Measurements from ENCODE around the gene KLHL3. TPM values are rescaled to one million over a fixed set of nuclear protein-coding genes. Genes with fewer than 3 reads are reported as not detected.

The KLHL3 gene
- total RNA-seq, 2 donors from 2014 or later, result 3.3 to 5.7 TPM

DNA sequence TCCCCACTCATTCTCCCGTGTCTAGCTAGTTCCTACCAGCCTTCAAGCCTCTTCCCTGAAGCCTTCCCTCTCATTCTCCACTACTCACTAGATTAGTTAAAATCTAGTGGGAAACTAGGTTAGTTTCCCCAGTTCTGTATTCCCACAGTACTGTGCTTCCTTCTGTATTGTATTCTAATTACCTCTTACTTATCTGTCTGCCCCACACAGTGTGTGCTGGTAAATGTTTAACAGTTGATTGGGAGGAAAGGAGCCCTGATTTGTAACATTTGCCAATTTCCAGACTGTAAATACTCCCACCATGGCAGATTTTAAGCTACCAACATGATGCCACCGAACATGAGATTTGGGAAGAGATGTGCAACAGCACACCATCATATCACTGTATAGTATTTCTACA, 8.3 kb downstream of the KLHL3 start:
- H3K9me3 ChIP-seq, result no peaks in the 10 kb centered on the region
- DNase-seq, result no peak
- intact Hi-C loops (cut with DNase I), result no loop called here

DNA sequence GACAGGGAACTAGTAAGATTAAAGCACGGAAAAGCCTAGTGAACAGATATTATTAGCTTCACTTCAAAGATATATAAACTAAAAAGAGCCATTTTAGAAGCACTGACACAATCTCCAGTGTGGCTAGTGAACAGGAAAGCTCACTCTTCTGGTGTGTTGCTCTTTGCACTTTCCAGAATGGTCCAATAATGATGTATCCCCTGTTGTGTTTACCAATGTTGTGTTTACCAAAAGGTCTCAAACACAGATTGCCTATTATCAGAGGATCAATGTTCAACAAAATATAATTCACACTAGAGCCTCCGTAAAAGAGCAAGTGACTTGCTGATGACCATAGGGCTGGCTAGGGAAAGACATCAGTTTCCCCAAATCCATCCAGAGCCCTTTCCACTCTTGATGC, 11.6 kb downstream of the KLHL3 start:
- intact Hi-C loops (cut with DNase I), result no loop called here

More for the DNA sequence above, 8.3 kb downstream of the KLHL3 start:
- Histone ChIP-seq H3K27me3 (no peaks in the 10 kb centered on the region), H3K4me3 (no peak overlapping the region), H3K27ac (no peak overlapping the region), H3K36me3 (replicated peaks in 1 of 2; ENCODE audit: insufficient read depth in 1 of 2, low read depth in 2 of 2) (no peaks in the 10 kb centered on the region), H3K4me1 (peaks cover 7% of the 10 kb centered on the region)
- no peak for TF ChIP-seq POLR2A (IDR thresholded peaks at IDR 0.05)
- TF ChIP-seq, protein P1, sequence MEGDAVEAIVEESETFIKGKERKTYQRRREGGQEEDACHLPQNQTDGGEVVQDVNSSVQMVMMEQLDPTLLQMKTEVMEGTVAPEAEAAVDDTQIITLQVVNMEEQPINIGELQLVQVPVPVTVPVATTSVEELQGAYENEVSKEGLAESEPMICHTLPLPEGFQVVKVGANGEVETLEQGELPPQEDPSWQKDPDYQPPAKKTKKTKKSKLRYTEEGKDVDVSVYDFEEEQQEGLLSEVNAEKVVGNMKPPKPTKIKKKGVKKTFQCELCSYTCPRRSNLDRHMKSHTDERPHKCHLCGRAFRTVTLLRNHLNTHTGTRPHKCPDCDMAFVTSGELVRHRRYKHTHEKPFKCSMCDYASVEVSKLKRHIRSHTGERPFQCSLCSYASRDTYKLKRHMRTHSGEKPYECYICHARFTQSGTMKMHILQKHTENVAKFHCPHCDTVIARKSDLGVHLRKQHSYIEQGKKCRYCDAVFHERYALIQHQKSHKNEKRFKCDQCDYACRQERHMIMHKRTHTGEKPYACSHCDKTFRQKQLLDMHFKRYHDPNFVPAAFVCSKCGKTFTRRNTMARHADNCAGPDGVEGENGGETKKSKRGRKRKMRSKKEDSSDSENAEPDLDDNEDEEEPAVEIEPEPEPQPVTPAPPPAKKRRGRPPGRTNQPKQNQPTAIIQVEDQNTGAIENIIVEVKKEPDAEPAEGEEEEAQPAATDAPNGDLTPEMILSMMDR (IDR thresholded peaks at IDR 0.05), result no peak
- no peak for ATAC-seq
- 43 to 61% methylated on average over 2 of the region's 2 CpGs for WGBS, 2 donors

DNA sequence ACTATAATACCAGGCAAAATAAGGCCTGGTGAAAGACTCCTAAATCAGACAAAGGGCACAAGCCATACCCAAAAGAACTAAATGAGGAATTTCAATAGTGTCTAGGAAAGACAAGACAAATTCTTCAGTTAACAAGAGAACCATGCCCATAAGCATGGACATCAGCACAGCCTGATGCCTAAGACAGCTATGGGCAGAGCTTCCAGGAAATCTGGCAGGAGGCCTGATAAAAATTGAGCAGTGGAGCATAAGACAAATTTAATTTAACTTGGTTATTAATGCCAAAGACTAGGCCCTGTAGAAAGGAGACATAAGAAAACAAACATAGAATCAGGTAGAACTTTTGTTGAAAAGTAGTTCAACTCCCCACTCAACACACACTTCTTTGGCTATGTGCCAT, 17.3 kb downstream of the KLHL3 start:
- intact Hi-C loops (cut with DNase I), result no loop called here
- no peak overlapping the region for H3K4me3 ChIP-seq
- no peak for ATAC-seq
- H3K4me1 ChIP-seq, result peaks cover 14% of the 10 kb centered on the region
- H3K27me3 ChIP-seq, result no peaks in the 10 kb centered on the region
- H3K9me3 ChIP-seq, result no peaks in the 10 kb centered on the region
- H3K27ac ChIP-seq, result no peak overlapping the region
- DNase-seq, result no peak
- TF ChIP-seq, protein P1 (IDR thresholded peaks at IDR 0.05), result no peak
- no peak for TF ChIP-seq POLR2A (IDR thresholded peaks at IDR 0.05)
- no peaks in the 10 kb centered on the region for H3K36me3 ChIP-seq (replicated peaks in 1 of 2; ENCODE audit: insufficient read depth in 1 of 2, low read depth in 2 of 2)

More for the DNA sequence above, 11.6 kb downstream of the KLHL3 start:
- 76 to 89% methylated on average over 2 of the region's 2 CpGs for WGBS, 2 donors
- Histone ChIP-seq H3K4me1 (peaks cover 11% of the 10 kb centered on the region), H3K36me3 (replicated peaks in 1 of 2; ENCODE audit: insufficient read depth in 1 of 2, low read depth in 2 of 2) (no peaks in the 10 kb centered on the region), H3K27me3 (no peaks in the 10 kb centered on the region), H3K4me3 (no peak overlapping the region), H3K9me3 (no peaks in the 10 kb centered on the region), H3K27ac (no peak overlapping the region)
- TF ChIP-seq POLR2A (IDR thresholded peaks at IDR 0.05), result no peak
- TF ChIP-seq, protein P1 (IDR thresholded peaks at IDR 0.05), result no peak
- ATAC-seq, result no peak
- DNase-seq, result no peak

DNA sequence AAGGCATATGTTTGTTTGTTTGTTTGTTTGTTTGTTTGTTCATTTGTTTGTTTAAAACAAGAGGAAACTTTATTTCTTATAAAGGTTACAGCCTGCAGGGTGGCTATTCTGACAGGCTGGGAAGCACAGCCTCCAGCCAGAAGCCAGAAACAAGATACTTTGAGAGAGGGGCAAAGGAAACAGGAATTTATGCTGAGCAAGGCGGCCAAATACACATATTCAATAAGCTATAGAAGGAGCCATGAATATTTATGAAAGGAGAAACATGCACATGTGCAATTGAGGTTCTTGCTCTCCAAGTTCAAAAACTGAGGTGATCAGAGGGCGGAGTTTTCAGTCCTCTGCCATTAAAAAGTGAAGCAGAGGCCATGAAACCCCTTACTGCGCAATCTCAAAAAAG, 19.6 kb downstream of the KLHL3 start:
- Histone ChIP-seq H3K9me3 (no peaks in the 10 kb centered on the region), H3K27me3 (no peaks in the 10 kb centered on the region), H3K4me1 (peaks cover 14% of the 10 kb centered on the region), H3K27ac (no peak overlapping the region), H3K36me3 (replicated peaks in 1 of 2; ENCODE audit: insufficient read depth in 1 of 2, low read depth in 2 of 2) (no peaks in the 10 kb centered on the region), H3K4me3 (no peak overlapping the region)
- intact Hi-C loops (cut with DNase I), result no loop called here
- no peak for DNase-seq
- TF ChIP-seq, protein P1 (IDR thresholded peaks at IDR 0.05), result no peak
- TF ChIP-seq POLR2A (IDR thresholded peaks at IDR 0.05), result no peak
- no peak for ATAC-seq
- WGBS, 2 donors, result 95 to 97% methylated on average over 3 of the region's 3 CpGs

DNA sequence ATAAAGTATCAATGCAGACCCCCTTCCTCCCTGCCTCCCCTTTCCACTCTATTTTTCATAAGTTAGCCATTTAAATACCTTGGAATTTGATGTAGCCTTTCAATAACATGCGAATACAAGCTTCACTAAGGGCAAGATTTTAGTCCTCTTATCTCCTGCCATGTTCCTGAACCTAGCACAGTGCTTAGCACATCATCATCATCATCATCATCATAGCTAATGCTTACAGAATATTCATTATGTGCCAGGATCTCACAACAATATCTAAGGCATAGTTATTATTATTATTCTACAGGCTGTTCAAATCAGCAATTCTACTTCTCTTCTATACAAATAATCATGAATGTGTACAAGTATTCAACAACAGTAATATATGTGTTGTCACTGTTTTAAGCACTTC, 20.4 kb downstream of the KLHL3 start:
- Histone ChIP-seq H3K27me3 (no peaks in the 10 kb centered on the region), H3K4me1 (peaks cover 14% of the 10 kb centered on the region), H3K36me3 (replicated peaks in 1 of 2; ENCODE audit: insufficient read depth in 1 of 2, low read depth in 2 of 2) (no peaks in the 10 kb centered on the region), H3K9me3 (no peaks in the 10 kb centered on the region), H3K4me3 (no peak overlapping the region), H3K27ac (no peak overlapping the region)
- no peak for TF ChIP-seq POLR2A (IDR thresholded peaks at IDR 0.05)
- TF ChIP-seq, protein P1 (IDR thresholded peaks at IDR 0.05), result no peak
- 94 to 97% methylated on average over 1 of the region's 1 CpG for WGBS, 2 donors
- DNase-seq, result no peak
- no peak for ATAC-seq
- intact Hi-C loops (cut with DNase I), result no loop called here

Data from body of pancreas (tissue), 4 donors.